Measurements from ENCODE around the gene GCHFR.

The GCHFR gene

GRCh38 chr15:40775740-40776536 is 12.1 kb downstream of the GCHFR start:
- no peak for DNase-seq (ENCODE audit: low read depth in 2 of 2)

GRCh38 chr15:40776537-40777141 is 12.8 kb downstream of the GCHFR start:
- no peak for DNase-seq (ENCODE audit: low read depth in 2 of 2)

GRCh38 chr15:40782609-40783227 is 18.9 kb downstream of the GCHFR start:
- peak; percentile 52 to 70 for DNase-seq (ENCODE audit: low read depth in 2 of 2)

DNA sequence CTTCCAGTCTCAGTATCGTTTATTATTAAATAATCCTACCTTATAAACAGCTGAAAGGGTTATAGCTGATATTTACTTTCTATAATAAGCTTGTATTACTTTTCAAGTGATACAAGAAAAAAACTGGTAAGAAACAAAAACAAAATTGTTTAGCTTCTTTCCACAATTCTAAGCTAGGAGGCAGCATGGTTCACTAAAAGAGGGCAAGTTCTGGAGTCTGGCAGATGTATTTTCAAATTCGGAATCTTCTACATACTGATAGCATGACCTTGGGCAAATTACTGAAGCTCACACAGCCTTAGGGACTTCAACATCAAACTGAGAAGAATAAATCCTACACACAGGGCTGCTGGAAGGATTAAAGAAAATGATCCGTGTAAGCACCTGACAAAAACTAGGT is 21.3 kb downstream of the GCHFR start:
- DNase-seq (ENCODE audit: low read depth in 2 of 2): no peak

GRCh38 chr15:40785814-40786213 is 21.9 kb downstream of the GCHFR start:
- DNase-seq (ENCODE audit: low read depth in 2 of 2): no peak

DNA sequence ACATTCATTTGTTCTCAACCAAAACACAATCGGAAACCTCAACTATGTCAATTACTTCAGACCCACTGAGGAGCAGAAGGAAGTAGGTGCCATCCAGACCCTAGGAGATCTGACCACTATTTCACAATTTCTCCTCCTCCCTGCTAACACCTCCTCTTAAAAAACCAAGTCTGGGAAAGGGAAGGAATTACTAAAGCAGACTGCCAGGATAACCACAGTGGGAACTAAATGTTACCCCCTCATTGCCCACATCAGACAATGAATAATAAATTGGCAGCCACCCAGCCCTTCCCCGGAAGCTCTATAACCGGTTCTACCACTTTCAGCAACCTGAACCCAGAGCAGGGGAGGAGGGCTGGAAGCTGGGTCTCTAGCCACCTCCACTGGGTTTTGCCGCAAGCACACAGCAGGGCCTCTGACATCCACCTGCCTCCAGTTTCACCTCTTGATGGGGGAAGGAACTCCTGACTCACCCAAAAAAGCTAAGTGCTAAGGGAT is 23.5 kb downstream of the GCHFR start:
- DNase-seq (ENCODE audit: low read depth in 2 of 2): peak in 1 of 2 donors; percentile 37

- DNase-seq (ENCODE audit: low read depth in 2 of 2): no peak
Observed at GRCh38 chr15:40787991-40788390, 24.1 kb downstream of the GCHFR start.

DNA sequence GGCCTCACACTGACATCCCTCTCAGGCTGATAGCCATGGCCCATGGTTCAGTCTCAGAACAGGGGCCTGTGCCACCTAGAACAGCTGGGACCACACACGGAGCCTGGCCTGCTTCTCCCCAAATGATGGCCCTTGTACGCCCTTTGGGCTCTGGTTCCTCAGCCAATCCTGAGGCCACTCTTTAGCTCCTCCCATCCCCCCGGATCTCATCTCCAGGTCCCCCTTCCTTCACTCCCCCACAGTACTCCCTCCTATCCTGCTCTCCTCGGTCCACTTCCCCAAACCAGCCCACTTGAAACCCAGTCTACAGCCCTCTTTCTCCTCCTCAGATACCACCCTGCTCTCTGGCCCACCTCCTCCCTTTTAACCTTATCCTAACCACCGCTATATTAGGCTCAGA is 25.3 kb downstream of the GCHFR start:
- no peak for DNase-seq (ENCODE audit: low read depth in 2 of 2)

- DNase-seq (ENCODE audit: low read depth in 2 of 2): no peak
Observed at GRCh38 chr15:40789999-40790398, 26.1 kb downstream of the GCHFR start.

DNA sequence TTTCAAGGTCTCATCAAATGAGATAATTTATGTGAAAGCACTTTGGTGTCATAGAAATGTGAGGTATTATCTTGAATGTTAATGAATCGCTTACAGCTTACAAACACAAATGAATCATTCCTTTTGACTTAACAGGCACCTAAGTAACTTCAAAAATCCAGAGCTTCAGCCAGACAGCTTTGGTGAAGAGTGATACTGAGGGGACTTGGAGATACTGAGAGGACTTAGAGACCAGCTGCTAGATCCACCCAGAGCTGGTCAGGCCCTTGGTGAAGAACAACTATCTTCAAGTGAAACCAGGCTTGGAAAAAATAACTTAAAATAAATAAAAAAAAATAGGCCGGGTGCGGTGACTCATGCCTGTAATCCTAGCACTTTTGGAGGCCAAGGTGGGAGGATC is 26.9 kb downstream of the GCHFR start:
- no peak for DNase-seq (ENCODE audit: low read depth in 2 of 2)

- DNase-seq (ENCODE audit: low read depth in 2 of 2): no peak
Observed at GRCh38 chr15:40792394-40792793, 28.5 kb downstream of the GCHFR start.

DNA sequence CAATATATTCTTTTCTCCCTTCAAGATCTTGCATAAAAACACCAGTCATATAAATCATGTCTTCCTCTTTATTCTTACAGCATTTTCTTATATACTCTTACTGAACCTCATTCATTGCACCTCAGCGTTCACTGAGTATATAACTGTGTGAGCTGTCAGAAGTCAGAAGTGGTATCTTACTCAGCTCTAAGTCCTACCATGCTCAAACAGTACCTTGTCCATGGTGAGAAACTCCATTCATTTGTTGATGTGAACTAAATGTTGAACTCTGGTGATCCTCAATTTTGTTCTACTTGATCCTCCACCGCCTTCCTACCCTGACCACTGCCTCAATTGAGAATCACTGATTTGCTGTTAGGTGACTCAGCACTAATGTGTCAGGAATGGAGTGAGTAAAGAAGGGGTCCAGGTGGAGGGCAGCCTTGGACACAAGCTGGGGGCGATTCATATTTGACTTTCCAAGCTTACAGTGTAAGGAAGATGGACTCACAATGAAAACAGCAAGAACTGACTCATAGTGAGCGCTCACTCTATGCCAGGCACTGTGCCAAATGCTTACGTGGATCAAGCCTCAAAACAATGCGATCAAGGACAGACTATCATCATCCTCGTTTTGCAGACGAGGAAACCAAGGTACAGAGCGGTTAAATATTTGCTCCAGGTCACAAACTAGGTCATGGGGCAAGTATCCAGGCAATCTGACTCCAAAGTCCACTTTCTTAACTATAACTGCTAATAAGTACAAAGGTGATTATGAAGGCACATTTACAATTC is 29.5 kb downstream of the GCHFR start:
- DNase-seq (ENCODE audit: low read depth in 2 of 2): no peak

- DNase-seq (ENCODE audit: low read depth in 2 of 2): no peak
Observed at GRCh38 chr15:40796041-40796440, 32.2 kb downstream of the GCHFR start.

DNA sequence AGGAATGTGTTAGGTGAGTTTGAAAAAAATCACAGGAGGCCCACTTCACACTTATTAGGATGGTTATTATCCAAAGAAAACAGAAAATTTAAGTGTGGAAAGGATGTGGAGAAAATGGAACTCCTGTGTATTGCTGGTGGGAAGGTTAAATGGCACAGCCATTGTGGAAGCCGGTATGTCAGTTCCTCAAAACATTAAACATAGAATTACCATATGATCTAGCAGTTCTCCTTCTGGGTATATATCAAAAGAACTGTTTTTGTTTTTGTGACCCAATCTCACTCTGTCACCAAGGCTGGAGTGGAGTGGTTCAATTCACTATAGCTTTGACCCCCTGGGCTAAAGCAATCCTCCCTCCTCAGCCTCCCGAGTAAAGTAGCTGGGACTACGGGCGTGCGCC is 32.6 kb downstream of the GCHFR start:
- no peak for DNase-seq (ENCODE audit: low read depth in 2 of 2)

DNA sequence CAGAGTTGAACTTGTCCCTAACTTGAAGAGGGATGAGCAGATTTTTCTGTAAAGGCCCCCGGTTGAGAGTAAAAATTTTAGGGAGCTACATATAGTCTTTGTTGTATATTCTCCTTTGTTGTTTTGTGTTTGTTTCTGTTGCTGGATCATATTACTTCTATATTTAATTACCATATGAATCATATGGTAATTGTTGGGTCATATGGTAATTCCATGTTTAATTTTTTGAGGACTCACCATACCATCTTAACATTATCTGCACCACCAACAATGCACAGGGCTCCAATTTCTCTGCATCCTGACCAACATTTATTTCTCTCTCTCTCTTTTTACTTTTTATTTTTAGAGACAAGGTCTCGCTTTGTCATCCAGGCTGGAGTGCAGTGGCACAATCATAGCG is 35.7 kb downstream of the GCHFR start:
- DNase-seq (ENCODE audit: low read depth in 2 of 2): no peak

- no peak for DNase-seq (ENCODE audit: low read depth in 2 of 2)
Observed at GRCh38 chr15:40803076-40803475, 39.2 kb downstream of the GCHFR start.

- no peak for DNase-seq (ENCODE audit: low read depth in 2 of 2)
Observed at GRCh38 chr15:40803688-40804087, 39.8 kb downstream of the GCHFR start.

DNA sequence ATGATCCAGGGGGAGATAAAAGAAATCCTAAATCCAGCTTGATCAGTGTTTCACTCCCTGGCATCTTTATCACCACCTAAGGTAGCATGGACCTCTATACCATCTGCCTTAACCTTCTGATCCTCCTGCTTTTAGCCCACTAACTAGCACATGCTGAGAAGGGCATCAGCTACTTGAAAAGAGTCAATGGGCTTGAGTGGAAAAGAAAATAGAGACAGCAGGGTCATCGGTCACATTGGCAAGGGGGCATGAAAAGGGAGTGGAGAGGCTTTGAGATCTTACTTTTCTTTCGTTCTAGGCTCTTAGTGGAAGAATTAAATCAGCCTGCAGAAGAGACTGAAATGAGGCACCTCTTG is 42.8 kb downstream of the GCHFR start:
- no peak for DNase-seq (ENCODE audit: low read depth in 2 of 2)

GRCh38 chr15:40807028-40807887 is 43.4 kb downstream of the GCHFR start, which contains the start of the genes DNAJC17 and ZFYVE19:
Gene DNAJC17 (minus strand): TSS chr15:40807473. CDS start chr15:40807446, 27 bp downstream.
Gene ZFYVE19 (plus strand): TSS chr15:40807089. CDS start chr15:40807590, 501 bp downstream.
- peak; percentile 86 to 91 for DNase-seq (ENCODE audit: low read depth in 2 of 2)

DNA sequence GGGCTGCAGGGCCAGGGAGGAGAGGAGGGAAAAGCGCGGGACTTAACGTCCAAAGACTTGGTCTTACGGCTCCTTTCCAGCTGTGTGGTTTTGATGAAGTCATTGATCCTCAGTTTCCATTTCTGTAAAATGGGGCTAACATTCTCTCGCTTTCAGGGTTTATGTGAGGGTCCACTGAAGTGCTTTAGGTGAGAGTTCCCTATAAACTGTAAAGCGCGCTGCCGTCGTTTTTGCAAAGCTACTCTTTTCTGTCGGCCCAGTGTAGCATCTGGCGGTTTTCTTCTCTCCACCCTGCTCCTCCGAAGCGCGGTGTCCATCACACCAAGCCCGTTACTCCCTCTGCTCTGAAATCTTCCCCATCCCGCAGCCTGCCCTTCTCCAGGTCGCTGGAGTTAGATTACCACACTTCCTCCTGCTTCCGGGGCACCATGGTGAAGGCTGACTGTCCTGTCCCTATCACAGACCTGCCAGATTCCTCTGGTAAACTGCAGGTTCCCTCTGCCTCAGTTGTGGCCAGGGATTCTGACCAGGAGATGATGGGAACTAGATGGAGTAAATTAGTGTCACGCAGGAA is 44.1 kb downstream of the GCHFR start:
- no peak for DNase-seq (ENCODE audit: low read depth in 2 of 2)
